HepG2 (cell line): ENCODE measurements around the gene SAMM50. TPM values are rescaled to one million over a fixed set of nuclear protein-coding genes. Genes with fewer than 3 reads are reported as not detected.

ENCODE experiments used
- ATAC-seq: fragments of 200-7000 bp; cut with Tn5 transposase; 3 replicates; pipeline ENCODE4 v1.9.1; 2020; ENCODE audit warnings: mild to moderate bottlenecking, moderate library complexity
- BruUV-seq: library from RNA; stranded (reverse); fragments of 400-500 nt; replicated peaks from 2 replicates; lab custom pipeline; 2021; lab: Mats Ljungman, UMichigan
- CTCF ChIA-PET: fragments of 300-600 bp; formaldehyde crosslinking; extraction: SDS; loops from one replicate; lab custom pipeline; 2021; ENCODE audit warnings: low total read pairs, inconsistent platforms, low intra/inter-chr PET ratio; lab: Yijun Ruan, JAX
- POLR2A ChIA-PET: fragments of 350-600 bp; sonication (Branson Sonifier 250); formaldehyde crosslinking; loops from one replicate; lab custom pipeline; 2020; ENCODE audit warnings: antibody characterized with exemption, inconsistent platforms; lab: Yijun Ruan, JAX
- DNase-seq: peaks from one replicate; pipeline ENCODE4 v3.0.0-alpha.2; 2015; ENCODE audit warnings: low spot score
- FAIRE-seq: peaks from 3 replicates; lab custom pipeline; 2011; peaks lifted over from hg19 to GRCh38; lab: Jason Lieb, UNC
- H2AFZ ChIP-seq: one replicate; pipeline ENCODE4 v1.6.1; 2011; ENCODE audit warnings: low read length, inconsistent platforms
- H3K27ac ChIP-seq: fragments of 300-600 bp; 3 replicates; pipeline ENCODE4 v1.8.0; 2011; ENCODE audit warnings: mixed run types, mild to moderate bottlenecking, mixed read lengths, low read length, inconsistent platforms; ENCODE audit not compliant: insufficient read depth; ENCODE audit errors: extremely low read length
- H3K27me3 ChIP-seq, 2 experiments: fragments of 200-600 bp in 1 of 2; 2 replicates in 1 of 2; 3 replicates in 1 of 2; pipeline versions ENCODE4 v1.6.0 to v1.8.0; 2011; ENCODE audit warnings: low read length in 2 of 2, mild to moderate bottlenecking in 2 of 2, moderate library complexity in 2 of 2, inconsistent platforms in 1 of 2; ENCODE audit not compliant: insufficient read depth in 2 of 2, control insufficient read depth in 1 of 2
- H3K36me3 ChIP-seq, 2 experiments: fragments of 200-600 bp in 1 of 2; replicated peaks in 1 of 2; 2 replicates in 1 of 2; 3 replicates in 1 of 2; pipeline versions ENCODE4 v1.5.1 to v1.8.0; 2011; ENCODE audit warnings: low read length in 2 of 2, inconsistent platforms in 1 of 2; ENCODE audit not compliant: insufficient read depth in 2 of 2, control insufficient read depth in 1 of 2
- H3K4me1 ChIP-seq: 2 replicates; pipeline ENCODE4 v1.5.1; 2012; ENCODE audit warnings: low read length, inconsistent platforms; ENCODE audit not compliant: insufficient read depth
- H3K4me2 ChIP-seq: 2 replicates; pipeline ENCODE4 v1.6.0; 2011; ENCODE audit warnings: low read depth, low read length, inconsistent platforms
- H3K4me3 ChIP-seq, 3 experiments: fragments of 200-600 bp in 1 of 3; sonication (generic), shearing (Covaris generic) in 1 of 3; replicated peaks in 1 of 3; 2 replicates each; pipeline ENCODE4 v1.5.1; 2011 to 2016; ENCODE audit warnings: low read length in 3 of 3, inconsistent platforms in 2 of 3, low read depth in 2 of 3, mild to moderate bottlenecking in 2 of 3, control low read depth in 1 of 3, mixed read lengths in 1 of 3; ENCODE audit not compliant: insufficient read depth in 1 of 3
- H3K79me2 ChIP-seq: one replicate; pipeline ENCODE4 v1.6.1; 2011; ENCODE audit warnings: low read length, inconsistent platforms; ENCODE audit not compliant: insufficient read depth
- H3K9ac ChIP-seq: 2 replicates; pipeline ENCODE4 v1.6.0; 2011; ENCODE audit warnings: mild to moderate bottlenecking, low read depth, low read length, inconsistent platforms; ENCODE audit not compliant: insufficient read depth
- H3K9me3 ChIP-seq: 2 replicates; pipeline ENCODE4 v1.5.1; 2012; ENCODE audit warnings: mild to moderate bottlenecking, low read length
- H4K20me1 ChIP-seq: 2 replicates; pipeline ENCODE4 v1.6.0; 2011; ENCODE audit warnings: inconsistent platforms, mild to moderate bottlenecking, low read length, moderate library complexity; ENCODE audit not compliant: insufficient read depth
- FOSL1 ChIP-seq: sonication (generic); formaldehyde crosslinking; IDR thresholded peaks from 2 replicates; pipeline ENCODE4 v1.9.0; 2021; ENCODE audit warnings: missing genetic modification reagents, borderline replicate concordance
- HHEX ChIP-seq: IDR thresholded peaks from 2 replicates; pipeline ENCODE4 v1.6.1; 2016; ENCODE audit warnings: control low read depth
- NFATC3 ChIP-seq: sonication (generic); formaldehyde crosslinking; IDR thresholded peaks from 2 replicates; pipeline ENCODE4 v1.5.1; 2020; ENCODE audit warnings: mild to moderate bottlenecking, missing genetic modification reagents
- POLR2G ChIP-seq: fragments of 200-400 bp; formaldehyde crosslinking; IDR thresholded peaks from 2 replicates; pipeline ENCODE4 v1.6.1; 2018; ENCODE audit warnings: mild to moderate bottlenecking, low read depth, low read length, moderate library complexity
- RARA ChIP-seq: IDR thresholded peaks from 2 replicates; pipeline ENCODE4 v1.6.1; 2016; ENCODE audit warnings: missing genetic modification reagents, missing compliant biosample characterization
- SAP130 ChIP-seq: IDR thresholded peaks from 2 replicates; pipeline ENCODE4 v1.6.1; 2016; ENCODE audit warnings: low read depth
- SOX13 ChIP-seq, 3 experiments: fragments of 450-650 bp in 1 of 3; sonication (generic) in 1 of 3; formaldehyde crosslinking in 1 of 3; IDR thresholded peaks in 2 of 3; conservative IDR thresholded peaks in 1 of 3; 2 replicates each; pipeline versions ENCODE4 v1.5.0 to v1.6.1; 2016 to 2020; ENCODE audit warnings: antibody characterized with exemption in 1 of 3, mild to moderate bottlenecking in 1 of 3, missing compliant biosample characterization in 1 of 3, missing genetic modification reagents in 1 of 3, moderate library complexity in 1 of 3
- SOX5 ChIP-seq: IDR thresholded peaks from 2 replicates; pipeline ENCODE4 v1.6.1; 2016; ENCODE audit warnings: borderline replicate concordance
- SRSF4 ChIP-seq: fragments of 200-400 bp; formaldehyde crosslinking; IDR thresholded peaks from one replicate; pipeline ENCODE4 v1.6.1; 2018; ENCODE audit warnings: mild to moderate bottlenecking, low read depth, low read length, moderate library complexity; ENCODE audit not compliant: poor library complexity, severe bottlenecking
- ZNF709 ChIP-seq: sonication (generic); formaldehyde crosslinking; IDR thresholded peaks from 2 replicates; pipeline ENCODE4 v1.5.0; 2020; ENCODE audit warnings: mild to moderate bottlenecking, missing genetic modification reagents
- WGBS: methylation state at CpG from one replicate; pipeline ENCODE4 v1.1.6; 2017; ENCODE audit warnings: low lambda C conversion rate; 5-methylcytosine and 5-hydroxymethylcytosine counted together
- in situ Hi-C: cut with HindIII; loops from 2 replicates; pipeline ENCODE4 v1.10.0; 2017; ENCODE audit warnings: low pct_unique_long_range_greater_than_20kb; ENCODE audit not compliant: extremely low pct_ligation_motif_present
- intact Hi-C: fragments of 100-400 bp; cut with micrococcal nuclease; formaldehyde crosslinking; loops from one replicate; pipeline ENCODE4 v1.10.0; 2022; ENCODE audit not compliant: unreplicated experiment
- polyA plus RNA-seq, 8 experiments: library from polyadenylated mRNA; depleted of rRNA in 3 of 8; stranded (reverse) in 7 of 8; unstranded in 1 of 8; fragments of >200 nt; fragmentation: Illumina TruSeq in 4 of 8; extraction: Trizol in 4 of 8; gene quantifications; 2 replicates each; pipeline versions ENCODE4 v1.2.1 to v1.2.3, GENCODE V29; 2011 to 2016; ENCODE audit warnings: low read depth in 4 of 8, missing spikeins in 1 of 8, mixed read lengths in 1 of 8; ENCODE audit not compliant: insufficient read depth in 1 of 8
- total RNA-seq, 5 experiments: library from RNA; depleted of rRNA; stranded (reverse); fragments of >200 nt; fragmentation: Illumina TruSeq; extraction: Trizol; gene quantifications; 2 replicates each; pipeline ENCODE4 v1.2.3, GENCODE V29; 2016; ENCODE audit warnings: low read depth in 1 of 5
- TF ChIP-seq, protein P1 (sequence below): sonication (generic); formaldehyde crosslinking; conservative IDR thresholded peaks from 2 replicates; pipeline ENCODE4 v1.8.0; 2022; ENCODE audit warnings: low read depth, missing genetic modification reagents
- TF ChIP-seq, protein P2 (sequence below): conservative IDR thresholded peaks from 2 replicates; pipeline ENCODE4 v1.6.1; 2018; ENCODE audit warnings: missing genetic modification reagents
- TF ChIP-seq, protein P3 (sequence below): sonication (generic); formaldehyde crosslinking; IDR thresholded peaks from 2 replicates; pipeline ENCODE4 v1.4.0; 2020; ENCODE audit warnings: missing genetic modification reagents
- TF ChIP-seq, protein P4 (sequence below): sonication (generic); formaldehyde crosslinking; IDR thresholded peaks from 2 replicates; pipeline ENCODE4 v1.4.0; 2020; ENCODE audit warnings: missing genetic modification reagents

Gene SAMM50
- total and polyA plus RNA-seq, 2 of the 13 experiments (the other 11 are each of a cell fraction or from before 2014, with no cell fraction given), result 34.7 to 63.4 TPM

DNA sequence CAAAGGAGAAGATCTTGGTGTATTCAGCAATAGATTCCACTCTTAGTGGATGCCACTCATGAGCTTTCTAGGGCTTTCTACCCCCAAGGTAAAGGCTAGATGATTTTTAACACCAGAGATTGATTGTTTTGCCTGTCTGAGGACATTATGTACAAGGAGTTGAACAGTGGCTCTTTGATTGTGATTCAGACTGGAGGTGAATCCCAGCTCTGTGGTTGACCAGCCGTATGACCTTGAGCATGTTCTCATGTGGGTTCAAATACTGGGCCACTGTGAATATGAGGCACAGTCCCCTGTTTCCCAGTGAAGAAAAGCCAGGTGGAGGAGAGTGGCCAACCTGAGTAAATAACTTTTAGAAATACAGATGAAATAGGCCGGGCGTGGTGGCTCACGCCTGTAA is 44.9 kb downstream of the SAMM50 start:
- no peak overlapping the region for H3K4me2 ChIP-seq
- peaks cover 12 to 44% of the 10 kb centered on the region in 2 experiments; a peak in 4 of 5 replicates for H3K36me3 ChIP-seq
- DNase-seq, result peak; percentile 27
- intact Hi-C loops, result no loop called here
- 95% methylated on average over 4 of the region's 4 CpGs for WGBS
- FAIRE-seq, result peak; percentile 37
- CTCF ChIA-PET, result no interaction called here
- H3K79me2 ChIP-seq, result no peaks in the 10 kb centered on the region
- H3K9ac ChIP-seq, result no peak overlapping the region
- no peak overlapping the region for H3K27ac ChIP-seq
- no peak overlapping the region for H3K4me3 ChIP-seq
- H3K27me3 ChIP-seq, result no peaks in the 10 kb centered on the region
- in situ Hi-C loops, result no loop called here
- peak; percentile 62 for ATAC-seq
- POLR2A ChIA-PET, result no interaction called here
- no peak overlapping the region for H2AFZ ChIP-seq
- no peaks in the 10 kb centered on the region; the same call in 1 of the 2 replicates for H4K20me1 ChIP-seq
- no peaks in the 10 kb centered on the region for H3K9me3 ChIP-seq
- peaks cover 17% of the 10 kb centered on the region for H3K4me1 ChIP-seq
- BruUV-seq, result no TSS peak
- TF ChIP-seq SOX13 (IDR thresholded peaks at IDR 0.05) (no peak), SOX13 (CRISPR knock-in tag; conservative IDR thresholded peaks at IDR 0.05 in 1 of 2, IDR thresholded peaks at IDR 0.05 in 1 of 2) (0 out of 4 replicates have a peak, but pooled peaks of 1 of the 2 experiments have one; percentile 8), SAP130 (CRISPR knock-in tag) (no peak), FOSL1 (CRISPR knock-in tag) (no peak), SRSF4 (no peak), HHEX (no peak), ZNF709 (no peak), NFATC3 (CRISPR knock-in tag) (no peak), SOX5 (CRISPR knock-in tag) (no peak), RARA (0 out of 2 replicates have a peak, but pooled peaks have one; percentile 6), POLR2G (no peak)
- TF ChIP-seq, protein P1, sequence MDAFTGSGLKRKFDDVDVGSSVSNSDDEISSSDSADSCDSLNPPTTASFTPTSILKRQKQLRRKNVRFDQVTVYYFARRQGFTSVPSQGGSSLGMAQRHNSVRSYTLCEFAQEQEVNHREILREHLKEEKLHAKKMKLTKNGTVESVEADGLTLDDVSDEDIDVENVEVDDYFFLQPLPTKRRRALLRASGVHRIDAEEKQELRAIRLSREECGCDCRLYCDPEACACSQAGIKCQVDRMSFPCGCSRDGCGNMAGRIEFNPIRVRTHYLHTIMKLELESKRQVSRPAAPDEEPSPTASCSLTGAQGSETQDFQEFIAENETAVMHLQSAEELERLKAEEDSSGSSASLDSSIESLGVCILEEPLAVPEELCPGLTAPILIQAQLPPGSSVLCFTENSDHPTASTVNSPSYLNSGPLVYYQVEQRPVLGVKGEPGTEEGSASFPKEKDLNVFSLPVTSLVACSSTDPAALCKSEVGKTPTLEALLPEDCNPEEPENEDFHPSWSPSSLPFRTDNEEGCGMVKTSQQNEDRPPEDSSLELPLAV (CRISPR knock-in tag), result no peak
- TF ChIP-seq, protein P2, sequence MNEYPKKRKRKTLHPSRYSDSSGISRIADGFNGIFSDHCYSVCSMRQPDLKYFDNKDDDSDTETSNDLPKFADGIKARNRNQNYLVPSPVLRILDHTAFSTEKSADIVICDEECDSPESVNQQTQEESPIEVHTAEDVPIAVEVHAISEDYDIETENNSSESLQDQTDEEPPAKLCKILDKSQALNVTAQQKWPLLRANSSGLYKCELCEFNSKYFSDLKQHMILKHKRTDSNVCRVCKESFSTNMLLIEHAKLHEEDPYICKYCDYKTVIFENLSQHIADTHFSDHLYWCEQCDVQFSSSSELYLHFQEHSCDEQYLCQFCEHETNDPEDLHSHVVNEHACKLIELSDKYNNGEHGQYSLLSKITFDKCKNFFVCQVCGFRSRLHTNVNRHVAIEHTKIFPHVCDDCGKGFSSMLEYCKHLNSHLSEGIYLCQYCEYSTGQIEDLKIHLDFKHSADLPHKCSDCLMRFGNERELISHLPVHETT (CRISPR knock-in tag), result no peak
- TF ChIP-seq, protein P3, sequence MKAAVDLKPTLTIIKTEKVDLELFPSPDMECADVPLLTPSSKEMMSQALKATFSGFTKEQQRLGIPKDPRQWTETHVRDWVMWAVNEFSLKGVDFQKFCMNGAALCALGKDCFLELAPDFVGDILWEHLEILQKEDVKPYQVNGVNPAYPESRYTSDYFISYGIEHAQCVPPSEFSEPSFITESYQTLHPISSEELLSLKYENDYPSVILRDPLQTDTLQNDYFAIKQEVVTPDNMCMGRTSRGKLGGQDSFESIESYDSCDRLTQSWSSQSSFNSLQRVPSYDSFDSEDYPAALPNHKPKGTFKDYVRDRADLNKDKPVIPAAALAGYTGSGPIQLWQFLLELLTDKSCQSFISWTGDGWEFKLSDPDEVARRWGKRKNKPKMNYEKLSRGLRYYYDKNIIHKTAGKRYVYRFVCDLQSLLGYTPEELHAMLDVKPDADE (CRISPR knock-in tag), result no peak
- TF ChIP-seq, protein P4, sequence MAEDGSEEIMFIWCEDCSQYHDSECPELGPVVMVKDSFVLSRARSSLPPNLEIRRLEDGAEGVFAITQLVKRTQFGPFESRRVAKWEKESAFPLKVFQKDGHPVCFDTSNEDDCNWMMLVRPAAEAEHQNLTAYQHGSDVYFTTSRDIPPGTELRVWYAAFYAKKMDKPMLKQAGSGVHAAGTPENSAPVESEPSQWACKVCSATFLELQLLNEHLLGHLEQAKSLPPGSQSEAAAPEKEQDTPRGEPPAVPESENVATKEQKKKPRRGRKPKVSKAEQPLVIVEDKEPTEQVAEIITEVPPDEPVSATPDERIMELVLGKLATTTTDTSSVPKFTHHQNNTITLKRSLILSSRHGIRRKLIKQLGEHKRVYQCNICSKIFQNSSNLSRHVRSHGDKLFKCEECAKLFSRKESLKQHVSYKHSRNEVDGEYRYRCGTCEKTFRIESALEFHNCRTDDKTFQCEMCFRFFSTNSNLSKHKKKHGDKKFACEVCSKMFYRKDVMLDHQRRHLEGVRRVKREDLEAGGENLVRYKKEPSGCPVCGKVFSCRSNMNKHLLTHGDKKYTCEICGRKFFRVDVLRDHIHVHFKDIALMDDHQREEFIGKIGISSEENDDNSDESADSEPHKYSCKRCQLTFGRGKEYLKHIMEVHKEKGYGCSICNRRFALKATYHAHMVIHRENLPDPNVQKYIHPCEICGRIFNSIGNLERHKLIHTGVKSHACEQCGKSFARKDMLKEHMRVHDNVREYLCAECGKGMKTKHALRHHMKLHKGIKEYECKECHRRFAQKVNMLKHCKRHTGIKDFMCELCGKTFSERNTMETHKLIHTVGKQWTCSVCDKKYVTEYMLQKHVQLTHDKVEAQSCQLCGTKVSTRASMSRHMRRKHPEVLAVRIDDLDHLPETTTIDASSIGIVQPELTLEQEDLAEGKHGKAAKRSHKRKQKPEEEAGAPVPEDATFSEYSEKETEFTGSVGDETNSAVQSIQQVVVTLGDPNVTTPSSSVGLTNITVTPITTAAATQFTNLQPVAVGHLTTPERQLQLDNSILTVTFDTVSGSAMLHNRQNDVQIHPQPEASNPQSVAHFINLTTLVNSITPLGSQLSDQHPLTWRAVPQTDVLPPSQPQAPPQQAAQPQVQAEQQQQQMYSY, result no peak
